HepG2 (cell line): ENCODE results near the gene FIS1. TPM values are rescaled to one million over a fixed set of nuclear protein-coding genes. Genes with fewer than 3 reads are reported as not detected.

Experiments used
- GATAD2A ChIP-seq: IDR thresholded peaks from 2 replicates; pipeline ENCODE4 v1.6.1; 2016
- GFI1 ChIP-seq: sonication (generic); formaldehyde crosslinking; IDR thresholded peaks from 2 replicates; pipeline ENCODE4 v1.5.0; 2020; ENCODE audit warnings: missing genetic modification reagents, mild to moderate bottlenecking, borderline replicate concordance
- GTF3A ChIP-seq: sonication (generic); formaldehyde crosslinking; conservative IDR thresholded peaks from 2 replicates; pipeline ENCODE4 v1.4.0; 2020; ENCODE audit warnings: mild to moderate bottlenecking, missing genetic modification reagents
- HMG20B ChIP-seq: conservative IDR thresholded peaks from 2 replicates; pipeline ENCODE4 v1.6.1; 2016; ENCODE audit warnings: missing genetic modification reagents, missing compliant biosample characterization
- HOXA5 ChIP-seq: sonication (generic); formaldehyde crosslinking; IDR thresholded peaks from 2 replicates; pipeline ENCODE4 v1.4.0; 2020; ENCODE audit warnings: missing genetic modification reagents
- KAT8 ChIP-seq: IDR thresholded peaks from 2 replicates; pipeline ENCODE4 v1.6.1; 2016; ENCODE audit warnings: missing genetic modification reagents, missing compliant biosample characterization
- MIXL1 ChIP-seq: IDR thresholded peaks from 2 replicates; pipeline ENCODE4 v1.6.1; 2016
- MYC ChIP-seq: sonication (generic); formaldehyde crosslinking; IDR thresholded peaks from 2 replicates; pipeline ENCODE4 v1.9.0; 2021; ENCODE audit warnings: missing genetic modification reagents, borderline replicate concordance
- NCOA2 ChIP-seq: sonication (generic); formaldehyde crosslinking; IDR thresholded peaks from 2 replicates; pipeline ENCODE4 v1.8.0; 2022; ENCODE audit warnings: inconsistent platforms
- SP4 ChIP-seq: sonication (generic); formaldehyde crosslinking; IDR thresholded peaks from 2 replicates; pipeline ENCODE4 v1.8.1; 2023; ENCODE audit warnings: mild to moderate bottlenecking, missing genetic modification reagents
- ZBTB25 ChIP-seq: IDR thresholded peaks from 2 replicates; pipeline ENCODE4 v1.6.1; 2018; ENCODE audit warnings: missing genetic modification reagents
- ZMAT3 ChIP-seq: sonication (generic); formaldehyde crosslinking; conservative IDR thresholded peaks from 2 replicates; pipeline ENCODE4 v1.7.0; 2021; ENCODE audit warnings: missing genetic modification reagents
- ZNF160 ChIP-seq: sonication (generic); formaldehyde crosslinking; IDR thresholded peaks from 2 replicates; pipeline ENCODE4 v1.8.0; 2022; ENCODE audit warnings: mild to moderate bottlenecking, inconsistent platforms, missing genetic modification reagents
- ZNF282 ChIP-seq: fragments of 450-650 bp; IDR thresholded peaks from 2 replicates; pipeline ENCODE4 v1.6.1; 2018; ENCODE audit not compliant: partially characterized antibody
- ZNF768 ChIP-seq: sonication (generic); formaldehyde crosslinking; IDR thresholded peaks from 2 replicates; pipeline ENCODE4 v1.4.0; 2020; ENCODE audit warnings: missing genetic modification reagents
- ZXDC ChIP-seq: sonication (generic); formaldehyde crosslinking; IDR thresholded peaks from 2 replicates; pipeline ENCODE4 v1.5.0; 2020; ENCODE audit warnings: mild to moderate bottlenecking, missing genetic modification reagents
- polyA plus RNA-seq, 8 experiments: library from polyadenylated mRNA; depleted of rRNA in 3 of 8; stranded (reverse) in 7 of 8; unstranded in 1 of 8; fragments of >200 nt; fragmentation: Illumina TruSeq in 4 of 8; extraction: Trizol in 4 of 8; gene quantifications; 2 replicates each; pipeline versions ENCODE4 v1.2.1 to v1.2.3, GENCODE V29; 2011 to 2016; ENCODE audit warnings: low read depth in 4 of 8, missing spikeins in 1 of 8, mixed read lengths in 1 of 8; ENCODE audit not compliant: insufficient read depth in 1 of 8
- total RNA-seq, 5 experiments: library from RNA; depleted of rRNA; stranded (reverse); fragments of >200 nt; fragmentation: Illumina TruSeq; extraction: Trizol; gene quantifications; 2 replicates each; pipeline ENCODE4 v1.2.3, GENCODE V29; 2016; ENCODE audit warnings: low read depth in 1 of 5
- TF ChIP-seq, protein P1 (sequence below): sonication (generic); formaldehyde crosslinking; conservative IDR thresholded peaks from 2 replicates; pipeline ENCODE4 v1.8.1; 2023; ENCODE audit warnings: missing genetic modification reagents
- TF ChIP-seq, protein P2 (sequence below): sonication (generic); formaldehyde crosslinking; IDR thresholded peaks from 2 replicates; pipeline ENCODE4 v1.4.0; 2020; ENCODE audit warnings: mild to moderate bottlenecking, missing genetic modification reagents
- TF ChIP-seq, protein P3 (sequence below): sonication (generic); formaldehyde crosslinking; IDR thresholded peaks from 2 replicates; pipeline ENCODE4 v1.4.0; 2020; ENCODE audit warnings: missing genetic modification reagents

Gene FIS1
- total and polyA plus RNA-seq, 2 of the 13 experiments (the other 11 are each of a cell fraction or from before 2014, with no cell fraction given), result 97.5 to 101 TPM

DNA sequence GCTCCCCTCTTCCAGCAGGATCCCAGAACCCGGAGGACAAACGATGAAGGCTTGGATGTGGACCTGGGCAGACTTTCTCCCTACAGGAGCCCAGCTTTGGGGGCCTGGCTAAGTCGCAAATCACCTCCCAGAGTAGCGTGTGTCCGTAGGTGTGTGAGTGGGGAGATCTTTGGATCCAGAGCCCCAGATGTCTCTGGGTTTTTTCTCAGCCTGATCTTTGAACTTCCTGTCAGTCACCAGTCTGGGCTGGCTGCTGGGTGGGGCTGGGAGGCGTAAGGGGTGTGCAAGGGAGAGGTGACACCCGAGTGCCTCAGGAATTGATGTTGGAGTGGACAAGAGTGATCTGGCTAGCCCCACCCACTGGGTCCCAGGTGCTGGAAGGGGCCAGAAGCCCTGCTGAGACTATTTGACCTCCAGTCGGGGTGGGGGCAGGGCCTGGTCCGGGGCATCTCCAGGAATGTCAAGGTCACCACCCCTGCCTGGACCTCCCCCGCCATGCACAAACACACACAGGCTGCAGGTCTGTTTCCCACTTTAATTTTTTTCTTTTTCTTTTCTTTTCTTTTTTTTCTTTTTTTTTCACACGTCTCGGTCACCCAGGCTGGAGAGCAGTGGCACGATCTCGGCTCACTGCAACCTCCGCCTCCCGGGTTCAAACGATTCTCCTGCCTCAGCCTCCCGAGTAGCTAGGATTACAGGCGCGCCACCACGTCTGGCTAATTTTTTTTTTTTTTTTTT, 43.9 kb downstream of the FIS1 start, which contains the start of gene MOGAT3 (continued):
- TF ChIP-seq ZBTB25, result peak; percentile 60; the same call in 1 of the 2 replicates
- peak; percentile 78 for TF ChIP-seq NCOA2 (CRISPR knock-in tag)
- TF ChIP-seq, protein P1, sequence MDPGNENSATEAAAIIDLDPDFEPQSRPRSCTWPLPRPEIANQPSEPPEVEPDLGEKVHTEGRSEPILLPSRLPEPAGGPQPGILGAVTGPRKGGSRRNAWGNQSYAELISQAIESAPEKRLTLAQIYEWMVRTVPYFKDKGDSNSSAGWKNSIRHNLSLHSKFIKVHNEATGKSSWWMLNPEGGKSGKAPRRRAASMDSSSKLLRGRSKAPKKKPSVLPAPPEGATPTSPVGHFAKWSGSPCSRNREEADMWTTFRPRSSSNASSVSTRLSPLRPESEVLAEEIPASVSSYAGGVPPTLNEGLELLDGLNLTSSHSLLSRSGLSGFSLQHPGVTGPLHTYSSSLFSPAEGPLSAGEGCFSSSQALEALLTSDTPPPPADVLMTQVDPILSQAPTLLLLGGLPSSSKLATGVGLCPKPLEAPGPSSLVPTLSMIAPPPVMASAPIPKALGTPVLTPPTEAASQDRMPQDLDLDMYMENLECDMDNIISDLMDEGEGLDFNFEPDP (CRISPR knock-in tag), result no peak
- TF ChIP-seq ZMAT3 (CRISPR knock-in tag), result peak; percentile 30
- peak; percentile 20; the same call in 1 of the 2 replicates for TF ChIP-seq HOXA5 (CRISPR knock-in tag)
- no peak; the same call in 1 of the 2 replicates for TF ChIP-seq MIXL1 (CRISPR knock-in tag)
- TF ChIP-seq GATAD2A (CRISPR knock-in tag), result peak; percentile 85
- TF ChIP-seq HMG20B, result peak; percentile 82
- TF ChIP-seq KAT8 (CRISPR knock-in tag), result peak; percentile 44; the same call in 1 of the 2 replicates
- TF ChIP-seq ZNF768 (CRISPR knock-in tag), result no peak
- TF ChIP-seq, protein P2, sequence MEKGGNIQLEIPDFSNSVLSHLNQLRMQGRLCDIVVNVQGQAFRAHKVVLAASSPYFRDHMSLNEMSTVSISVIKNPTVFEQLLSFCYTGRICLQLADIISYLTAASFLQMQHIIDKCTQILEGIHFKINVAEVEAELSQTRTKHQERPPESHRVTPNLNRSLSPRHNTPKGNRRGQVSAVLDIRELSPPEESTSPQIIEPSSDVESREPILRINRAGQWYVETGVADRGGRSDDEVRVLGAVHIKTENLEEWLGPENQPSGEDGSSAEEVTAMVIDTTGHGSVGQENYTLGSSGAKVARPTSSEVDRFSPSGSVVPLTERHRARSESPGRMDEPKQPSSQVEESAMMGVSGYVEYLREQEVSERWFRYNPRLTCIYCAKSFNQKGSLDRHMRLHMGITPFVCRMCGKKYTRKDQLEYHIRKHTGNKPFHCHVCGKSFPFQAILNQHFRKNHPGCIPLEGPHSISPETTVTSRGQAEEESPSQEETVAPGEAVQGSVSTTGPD (CRISPR knock-in tag), result 0 out of 2 replicates have a peak, but pooled peaks have one; percentile 46
- TF ChIP-seq ZNF160 (CRISPR knock-in tag), result peak; percentile 26; the same call in 1 of the 2 replicates
- peak; percentile 60; the same call in 1 of the 2 replicates for TF ChIP-seq MYC (CRISPR knock-in tag)
- TF ChIP-seq SP4 (CRISPR knock-in tag), result no peak
- TF ChIP-seq GTF3A (CRISPR knock-in tag), result no peak
- TF ChIP-seq, protein P3, sequence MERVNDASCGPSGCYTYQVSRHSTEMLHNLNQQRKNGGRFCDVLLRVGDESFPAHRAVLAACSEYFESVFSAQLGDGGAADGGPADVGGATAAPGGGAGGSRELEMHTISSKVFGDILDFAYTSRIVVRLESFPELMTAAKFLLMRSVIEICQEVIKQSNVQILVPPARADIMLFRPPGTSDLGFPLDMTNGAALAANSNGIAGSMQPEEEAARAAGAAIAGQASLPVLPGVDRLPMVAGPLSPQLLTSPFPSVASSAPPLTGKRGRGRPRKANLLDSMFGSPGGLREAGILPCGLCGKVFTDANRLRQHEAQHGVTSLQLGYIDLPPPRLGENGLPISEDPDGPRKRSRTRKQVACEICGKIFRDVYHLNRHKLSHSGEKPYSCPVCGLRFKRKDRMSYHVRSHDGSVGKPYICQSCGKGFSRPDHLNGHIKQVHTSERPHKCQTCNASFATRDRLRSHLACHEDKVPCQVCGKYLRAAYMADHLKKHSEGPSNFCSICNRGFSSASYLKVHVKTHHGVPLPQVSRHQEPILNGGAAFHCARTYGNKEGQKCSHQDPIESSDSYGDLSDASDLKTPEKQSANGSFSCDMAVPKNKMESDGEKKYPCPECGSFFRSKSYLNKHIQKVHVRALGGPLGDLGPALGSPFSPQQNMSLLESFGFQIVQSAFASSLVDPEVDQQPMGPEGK (CRISPR knock-in tag), result peak; percentile 97
- TF ChIP-seq ZNF282, result no peak
- no peak; the same call in 1 of the 2 replicates for TF ChIP-seq GFI1 (CRISPR knock-in tag)
- no peak for TF ChIP-seq ZXDC (CRISPR knock-in tag)
